Measurements from ENCODE around the gene DPCD.

DNA sequence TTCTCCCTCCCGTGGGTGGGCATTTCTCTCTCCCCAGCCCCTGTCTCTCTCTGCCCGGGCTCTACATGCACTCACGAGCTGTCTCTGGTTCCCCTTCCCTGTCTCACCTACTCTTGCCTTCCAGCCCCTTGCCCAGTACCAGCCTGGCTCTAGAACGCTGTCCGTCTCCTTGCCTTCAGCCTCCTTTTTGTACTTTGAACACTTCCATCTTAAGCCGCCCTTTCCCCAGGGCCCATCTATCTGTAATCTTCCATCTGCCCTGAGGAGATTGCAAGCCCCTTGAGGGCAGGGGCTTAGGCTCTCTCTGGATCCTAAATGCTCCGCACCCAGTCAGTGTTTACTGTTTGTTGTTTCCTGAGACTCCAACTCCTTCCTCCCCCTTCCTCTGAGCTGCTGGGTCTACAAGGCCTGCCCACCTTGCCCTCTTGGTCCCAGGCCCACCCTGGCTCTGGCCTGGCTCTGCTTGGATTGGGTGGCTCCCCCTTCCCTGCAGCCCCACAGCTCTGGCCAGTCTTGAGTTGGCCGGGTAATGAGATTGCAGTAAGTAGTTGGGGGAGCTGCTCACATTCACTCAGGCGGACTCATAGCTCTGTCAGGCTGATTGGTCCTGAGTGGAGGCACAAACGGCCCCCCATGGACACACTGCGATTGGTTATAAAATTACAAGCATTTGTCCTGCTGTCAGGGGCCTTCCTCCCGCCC is 28.4 kb upstream of the DPCD start:
- no peak for TF ChIP-seq CTCF (IDR thresholded peaks at IDR 0.05)
- TF ChIP-seq POLR2A (IDR thresholded peaks at IDR 0.05): no peak
